OCI-LY1 (cell line): Measurements from ENCODE around the gene MX2.

Experiments
- H2AFZ ChIP-seq: fragments of 200-600 bp; sonication (generic), shearing (Covaris generic); 2 replicates; pipeline ENCODE4 v1.6.0; 2014; ENCODE audit warnings: antibody characterized with exemption, mild to moderate bottlenecking, low read length
- H3F3A ChIP-seq: fragments of 200-600 bp; sonication (generic), shearing (Covaris generic); 2 replicates; pipeline ENCODE4 v1.6.0; 2014; ENCODE audit warnings: mild to moderate bottlenecking, antibody characterized with exemption, low read length, moderate library complexity; ENCODE audit not compliant: insufficient read depth
- H3K27ac ChIP-seq: fragments of 200-600 bp; sonication (generic); 2 replicates; pipeline ENCODE4 v1.5.1; 2014; ENCODE audit warnings: low read length, mixed run types, mild to moderate bottlenecking, low read depth; ENCODE audit not compliant: poor library complexity, severe bottlenecking
- H3K27me3 ChIP-seq: fragments of 200-600 bp; sonication (generic); 2 replicates; pipeline ENCODE4 v1.6.0; 2014; ENCODE audit warnings: antibody characterized with exemption, mild to moderate bottlenecking, low read length, moderate library complexity; ENCODE audit not compliant: insufficient read depth
- H3K36me3 ChIP-seq: fragments of 200-600 bp; sonication (generic); 2 replicates; pipeline ENCODE4 v1.6.1; 2014; ENCODE audit warnings: mild to moderate bottlenecking, antibody characterized with exemption, low read length, moderate library complexity, mixed read lengths; ENCODE audit not compliant: insufficient read depth
- H3K4me1 ChIP-seq: fragments of 200-600 bp; sonication (generic); 2 replicates; pipeline ENCODE4 v1.5.1; 2014; ENCODE audit warnings: mild to moderate bottlenecking, low read length, moderate library complexity; ENCODE audit not compliant: insufficient read depth, severe bottlenecking
- H3K4me2 ChIP-seq: fragments of 200-600 bp; sonication (generic), shearing (Covaris generic); 2 replicates; pipeline ENCODE4 v1.6.1; 2014; ENCODE audit warnings: low read length
- H3K4me3 ChIP-seq: fragments of 200-600 bp; sonication (generic); 2 replicates; pipeline ENCODE4 v1.5.1; 2014; ENCODE audit warnings: low read length, low read depth, mild to moderate bottlenecking, mixed read lengths; ENCODE audit not compliant: poor library complexity, severe bottlenecking
- H3K79me2 ChIP-seq: fragments of 200-600 bp; shearing (Covaris generic); 2 replicates; pipeline ENCODE4 v1.6.1; 2016; ENCODE audit warnings: mixed run types, low read length, mixed read lengths; ENCODE audit not compliant: insufficient read depth
- H3K9ac ChIP-seq: fragments of 200-600 bp; sonication (generic), shearing (Covaris generic); 2 replicates; pipeline ENCODE4 v1.6.1; 2014; ENCODE audit warnings: mild to moderate bottlenecking, low read length, mixed read lengths
- H3K9me2 ChIP-seq: fragments of 200-600 bp; sonication (generic), shearing (Covaris generic); 2 replicates; pipeline ENCODE4 v1.6.1; 2014; ENCODE audit warnings: low read depth, mild to moderate bottlenecking, low read length, mixed read lengths
- H3K9me3 ChIP-seq: fragments of 200-600 bp; shearing (Covaris generic); 2 replicates; pipeline ENCODE4 v1.6.1; 2014; ENCODE audit warnings: low read length, mixed read lengths
- H4K20me1 ChIP-seq: fragments of 200-600 bp; sonication (generic), shearing (Covaris generic); 2 replicates; pipeline ENCODE4 v1.6.0; 2016; ENCODE audit warnings: mild to moderate bottlenecking, low read length; ENCODE audit not compliant: insufficient read depth
- CTCF ChIP-seq: fragments of 200-600 bp; sonication (generic), shearing (Covaris generic); IDR thresholded peaks from 2 replicates; pipeline ENCODE4 v1.5.1; 2017; ENCODE audit warnings: mild to moderate bottlenecking, antibody characterized with exemption, low read length, moderate library complexity, mixed read lengths
- EZH2 ChIP-seq: fragments of 200-600 bp; sonication (generic), shearing (Covaris generic); IDR thresholded peaks from 2 replicates; pipeline ENCODE4 v1.8.0; 2017; ENCODE audit warnings: borderline replicate concordance, mixed run types, mild to moderate bottlenecking, antibody characterized with exemption, low read length, moderate library complexity, mixed read lengths

The MX2 gene

GRCh38 chr21:41375875-41376274 lies 14.0 kb downstream of the MX2 start:
- Histone ChIP-seq H3K9ac (no peak overlapping the region), H3K79me2 (peaks cover 26% of the 10 kb centered on the region), H2AFZ (no peak overlapping the region), H3K4me1 (peaks cover 28% of the 10 kb centered on the region), H3K27me3 (no peaks in the 10 kb centered on the region), H3K36me3 (peaks cover 80% of the 10 kb centered on the region), H3K27ac (no peak overlapping the region), H3K4me2 (no peak overlapping the region), H3K4me3 (no peak overlapping the region), H3F3A (no peaks in the 10 kb centered on the region), H4K20me1 (no peaks in the 10 kb centered on the region), H3K9me3 (no peaks in the 10 kb centered on the region), H3K9me2 (no peaks in the 10 kb centered on the region)
- TF ChIP-seq EZH2 (no peak), CTCF (no peak)

- no peaks in the 10 kb centered on the region for H3K27me3 ChIP-seq
- peaks cover 97% of the 10 kb centered on the region for H3K36me3 ChIP-seq
- H3F3A ChIP-seq = no peaks in the 10 kb centered on the region
- peaks cover 19% of the 10 kb centered on the region for H3K4me1 ChIP-seq
- H4K20me1 ChIP-seq = no peaks in the 10 kb centered on the region
- H3K9me2 ChIP-seq = no peaks in the 10 kb centered on the region
- no peak overlapping the region for H2AFZ ChIP-seq
- TF ChIP-seq EZH2 (no peak), CTCF (no peak)
- no peak overlapping the region for H3K27ac ChIP-seq
- peaks cover 7% of the 10 kb centered on the region for H3K79me2 ChIP-seq
- no peaks in the 10 kb centered on the region for H3K9me3 ChIP-seq
- no peak overlapping the region for H3K4me3 ChIP-seq
- no peak overlapping the region for H3K9ac ChIP-seq
- H3K4me2 ChIP-seq = no peak overlapping the region
These were observed 15.9 kb downstream of the MX2 start for GRCh38 chr21:41377715-41378114.

GRCh38 chr21:41378849-41379248 lies 17.0 kb downstream of the MX2 start:
- Histone ChIP-seq H2AFZ (no peak overlapping the region), H3K36me3 (peaks cover 97% of the 10 kb centered on the region), H3K27ac (no peak overlapping the region), H3K27me3 (no peaks in the 10 kb centered on the region), H3K9ac (no peak overlapping the region), H3K79me2 (no peaks in the 10 kb centered on the region), H3K4me2 (no peak overlapping the region), H3K4me1 (peaks cover 8% of the 10 kb centered on the region), H3F3A (no peaks in the 10 kb centered on the region), H3K4me3 (no peak overlapping the region), H4K20me1 (no peaks in the 10 kb centered on the region), H3K9me3 (no peaks in the 10 kb centered on the region), H3K9me2 (no peaks in the 10 kb centered on the region)
- no peak for TF ChIP-seq EZH2
- no peak for TF ChIP-seq CTCF
